ENCODE data around the gene CCDC13. TPM values are rescaled to one million over a fixed set of nuclear protein-coding genes. Genes with fewer than 3 reads are reported as not detected.

Gene CCDC13
- total RNA-seq, 1 donor: 0.43 TPM

DNA sequence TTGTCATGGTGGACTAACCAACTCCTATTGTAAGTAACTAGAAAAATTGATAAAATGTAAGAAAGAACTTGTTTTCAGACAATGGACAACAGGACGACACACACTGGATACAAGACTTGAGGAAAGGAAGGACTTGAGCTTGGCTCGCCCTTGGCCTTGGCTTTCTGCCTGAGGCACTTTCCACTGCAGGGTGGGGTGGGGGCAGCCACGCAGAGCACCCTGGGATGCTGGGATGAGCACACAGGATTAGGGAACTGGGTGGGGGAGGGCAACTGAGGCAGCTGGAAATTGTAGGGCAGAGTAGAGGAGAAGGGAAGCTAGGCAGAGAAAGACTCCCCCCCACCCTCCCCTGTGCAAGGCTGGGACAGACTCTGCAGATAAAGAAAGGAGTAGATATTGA is 45.0 kb downstream of the CCDC13 start:
- no peak for DNase-seq (ENCODE audit: low read depth)
- no peak overlapping the region for H3K4me3 ChIP-seq (ENCODE audit: low read depth, low read length)
- TF ChIP-seq, protein P1, sequence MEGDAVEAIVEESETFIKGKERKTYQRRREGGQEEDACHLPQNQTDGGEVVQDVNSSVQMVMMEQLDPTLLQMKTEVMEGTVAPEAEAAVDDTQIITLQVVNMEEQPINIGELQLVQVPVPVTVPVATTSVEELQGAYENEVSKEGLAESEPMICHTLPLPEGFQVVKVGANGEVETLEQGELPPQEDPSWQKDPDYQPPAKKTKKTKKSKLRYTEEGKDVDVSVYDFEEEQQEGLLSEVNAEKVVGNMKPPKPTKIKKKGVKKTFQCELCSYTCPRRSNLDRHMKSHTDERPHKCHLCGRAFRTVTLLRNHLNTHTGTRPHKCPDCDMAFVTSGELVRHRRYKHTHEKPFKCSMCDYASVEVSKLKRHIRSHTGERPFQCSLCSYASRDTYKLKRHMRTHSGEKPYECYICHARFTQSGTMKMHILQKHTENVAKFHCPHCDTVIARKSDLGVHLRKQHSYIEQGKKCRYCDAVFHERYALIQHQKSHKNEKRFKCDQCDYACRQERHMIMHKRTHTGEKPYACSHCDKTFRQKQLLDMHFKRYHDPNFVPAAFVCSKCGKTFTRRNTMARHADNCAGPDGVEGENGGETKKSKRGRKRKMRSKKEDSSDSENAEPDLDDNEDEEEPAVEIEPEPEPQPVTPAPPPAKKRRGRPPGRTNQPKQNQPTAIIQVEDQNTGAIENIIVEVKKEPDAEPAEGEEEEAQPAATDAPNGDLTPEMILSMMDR (IDR thresholded peaks at IDR 0.05; ENCODE audit: insufficient read depth, low read depth, low read length): no peak

DNA sequence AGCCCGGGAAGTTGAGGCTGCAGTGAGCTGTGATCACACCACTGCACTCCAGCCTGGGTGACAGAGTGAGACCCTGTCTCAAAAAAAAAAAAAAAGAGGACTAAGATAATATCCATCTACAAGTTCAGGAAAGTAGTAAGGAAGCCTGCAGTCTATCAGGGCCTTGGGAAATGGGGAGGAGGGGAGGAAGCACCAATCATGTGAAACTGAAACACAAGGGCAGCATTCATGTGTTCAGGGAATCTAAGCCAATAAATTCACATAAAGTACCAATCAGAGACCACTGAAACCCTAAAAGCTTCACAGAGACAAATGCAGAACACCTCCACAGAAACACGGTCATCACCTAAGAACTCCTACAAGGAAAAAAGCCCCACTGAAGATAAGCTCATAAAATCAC is 47.6 kb downstream of the CCDC13 start:
- no peak overlapping the region for H3K4me3 ChIP-seq (ENCODE audit: low read depth, low read length)
- no peak for DNase-seq (ENCODE audit: low read depth)
- TF ChIP-seq, protein P1 (IDR thresholded peaks at IDR 0.05; ENCODE audit: insufficient read depth, low read depth, low read length): no peak

DNA sequence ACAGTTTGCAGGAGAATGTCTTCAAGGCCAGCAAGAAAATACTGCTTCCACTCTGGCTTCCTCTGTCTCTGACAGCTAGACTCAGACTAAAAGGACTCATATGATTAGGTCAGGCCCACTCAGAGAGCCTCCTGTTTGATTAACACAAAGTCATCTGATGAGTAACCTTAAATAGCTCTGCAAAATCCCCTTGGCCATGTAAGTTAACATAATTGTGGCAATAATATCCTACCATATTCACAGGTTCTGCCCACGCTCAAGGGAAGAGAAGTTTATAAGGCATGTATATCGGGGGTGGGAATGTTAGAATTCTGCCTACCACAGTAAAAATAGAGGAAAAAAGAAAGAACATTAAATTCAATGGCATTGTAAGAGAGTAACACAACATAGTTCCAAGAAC is 49.8 kb downstream of the CCDC13 start:
- no peak overlapping the region for H3K4me3 ChIP-seq (ENCODE audit: low read depth, low read length)
- no peak for DNase-seq (ENCODE audit: low read depth)
- TF ChIP-seq, protein P1 (IDR thresholded peaks at IDR 0.05; ENCODE audit: insufficient read depth, low read depth, low read length): no peak

Small RNA genes lying within 50 kb of the gene (small RNA-seq; reads per million reads assigned to genes)
- not detected for gene CCDC13

Other genes starting within 250 kb of the CCDC13 start
- gene SEC22C, start 191.3 kb downstream of the CCDC13 start, total RNA-seq: 69.3 and 78.6 TPM in 2 replicates
- 10.3 and 24.6 TPM in 2 replicates for gene SS18L2, start 182.4 kb downstream of the CCDC13 start, total RNA-seq
- gene NKTR, start 172.6 kb downstream of the CCDC13 start, total RNA-seq: 69.6 and 82.9 TPM in 2 replicates
- 25.4 and 25.9 TPM in 2 replicates for gene ZBTB47, start 119.6 kb downstream of the CCDC13 start, total RNA-seq
- gene KLHL40, start 87.7 kb downstream of the CCDC13 start, total RNA-seq: not detected in 2 replicates
- not detected in 2 replicates for gene HHATL, start 70.5 kb downstream of the CCDC13 start, total RNA-seq
- 130 and 184 TPM in 2 replicates for gene HIGD1A, start 31.2 kb upstream of the CCDC13 start, total RNA-seq
- gene ACKR2, start 36.2 kb upstream of the CCDC13 start, total RNA-seq: under 0.01 TPM in 1 of 2 replicates, not detected in the other
- not detected in 2 replicates for gene CYP8B1, start 102.6 kb upstream of the CCDC13 start, total RNA-seq
- gene ZNF662, start 132.9 kb upstream of the CCDC13 start, total RNA-seq: 3.5 and 3.9 TPM in 2 replicates
- gene GASK1A, start 206.1 kb upstream of the CCDC13 start, total RNA-seq: 0.32 and 1.7 TPM in 2 replicates